NCI-H345 treated with DMSO at 0.1 percent for 48 hours (cell line): ENCODE results near the gene SLC45A2.
"Not testable (repeated sequence)": the region's sequence is repeated elsewhere in the genome, so short reads cannot be mapped to it uniquely, and the experiment has no call there.

Experiments
- DNase-seq: peaks from one replicate; lab custom pipeline; 2025; ENCODE audit not compliant: unreplicated experiment; lab: John Stamatoyannopoulos, UW

The SLC45A2 gene

GRCh38 chr5:33984671-33985124 is at the start of gene SLC45A2:
Gene SLC45A2 (minus strand): TSS chr5:33984693. CDS start chr5:33984583, 110 bp downstream.
- no peak for DNase-seq

DNA sequence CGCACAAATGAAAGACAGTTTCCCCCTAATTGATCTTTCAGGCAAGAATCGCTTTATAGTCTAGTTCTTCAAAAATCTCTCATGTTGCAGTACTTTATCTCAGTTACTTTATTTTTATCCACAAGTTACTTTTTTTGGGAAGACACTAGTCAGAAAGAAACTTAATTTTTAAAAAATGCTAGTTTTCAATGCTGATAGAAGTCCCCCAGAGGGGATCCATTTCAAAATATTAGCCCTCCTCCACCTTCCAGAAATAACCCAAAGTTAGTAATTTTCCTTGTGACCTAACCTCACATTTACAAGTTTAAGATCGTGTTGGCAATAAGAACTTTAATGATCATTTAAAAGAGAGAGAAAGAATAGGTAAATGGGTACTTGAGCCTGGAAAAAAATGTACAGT is 47.5 kb upstream of the SLC45A2 start:
- no peak for DNase-seq

- no peak for DNase-seq
These were observed 46.6 kb upstream of the SLC45A2 start for GRCh38 chr5:34031117-34031516.

DNA sequence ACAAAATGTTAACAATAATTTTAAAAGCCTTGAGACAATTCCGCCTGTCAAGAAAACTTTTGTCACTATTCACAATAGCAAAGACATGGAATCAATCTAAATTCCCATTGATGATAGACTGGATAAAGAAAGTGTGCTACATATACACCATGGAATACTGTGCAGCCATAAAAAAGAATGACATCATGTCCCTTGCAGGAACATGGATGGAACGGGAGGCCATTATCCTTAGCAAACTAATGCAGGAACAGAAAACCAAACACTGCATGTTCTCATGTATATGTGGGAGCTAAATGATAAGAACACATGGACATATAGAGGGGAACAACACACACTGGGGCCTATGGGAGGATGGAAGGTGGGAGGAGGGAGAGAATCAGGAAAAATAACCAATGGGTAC is 46.1 kb upstream of the SLC45A2 start:
- not testable (repeated sequence) for DNase-seq

DNA sequence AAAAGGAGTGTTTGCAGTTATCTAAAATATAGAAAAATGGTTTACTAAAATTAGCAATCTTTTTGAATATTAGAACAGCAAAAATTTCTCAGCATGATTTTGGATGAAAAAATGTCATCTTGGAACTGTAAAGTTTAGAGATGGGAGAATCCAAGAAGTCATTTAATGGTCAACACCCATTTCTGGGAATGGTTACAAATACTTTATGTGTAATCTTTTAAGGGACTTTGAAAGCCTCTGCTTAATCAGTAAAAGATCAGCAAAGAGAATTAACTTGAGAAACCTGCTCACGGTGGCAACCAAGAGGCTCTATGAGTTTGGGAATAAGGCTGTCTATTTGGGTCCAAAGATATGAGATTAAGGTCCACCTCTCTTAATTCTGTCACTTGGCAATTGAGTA is 45.6 kb upstream of the SLC45A2 start:
- no peak for DNase-seq

DNA sequence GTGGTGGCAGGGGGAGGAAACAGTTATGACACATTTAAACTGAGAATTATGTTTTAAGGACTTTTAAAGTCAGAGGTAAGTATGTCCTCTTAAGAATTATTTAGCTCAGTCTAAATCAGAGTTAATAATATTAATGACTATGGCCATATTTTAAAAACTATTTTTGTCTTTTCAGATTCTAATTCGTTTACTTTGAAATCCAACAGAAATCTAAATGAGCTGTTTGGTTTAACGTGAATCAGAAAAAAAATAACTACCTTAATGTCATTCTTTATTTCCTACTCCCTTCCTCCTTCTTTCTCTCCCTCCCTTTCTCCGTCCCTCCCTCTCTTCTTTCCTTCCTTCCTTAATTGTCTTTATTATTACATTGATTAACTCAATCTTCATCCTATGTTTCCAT is 43.9 kb upstream of the SLC45A2 start:
- no peak for DNase-seq

- DNase-seq = no peak
These were observed 41.7 kb upstream of the SLC45A2 start for GRCh38 chr5:34026089-34026761.

DNA sequence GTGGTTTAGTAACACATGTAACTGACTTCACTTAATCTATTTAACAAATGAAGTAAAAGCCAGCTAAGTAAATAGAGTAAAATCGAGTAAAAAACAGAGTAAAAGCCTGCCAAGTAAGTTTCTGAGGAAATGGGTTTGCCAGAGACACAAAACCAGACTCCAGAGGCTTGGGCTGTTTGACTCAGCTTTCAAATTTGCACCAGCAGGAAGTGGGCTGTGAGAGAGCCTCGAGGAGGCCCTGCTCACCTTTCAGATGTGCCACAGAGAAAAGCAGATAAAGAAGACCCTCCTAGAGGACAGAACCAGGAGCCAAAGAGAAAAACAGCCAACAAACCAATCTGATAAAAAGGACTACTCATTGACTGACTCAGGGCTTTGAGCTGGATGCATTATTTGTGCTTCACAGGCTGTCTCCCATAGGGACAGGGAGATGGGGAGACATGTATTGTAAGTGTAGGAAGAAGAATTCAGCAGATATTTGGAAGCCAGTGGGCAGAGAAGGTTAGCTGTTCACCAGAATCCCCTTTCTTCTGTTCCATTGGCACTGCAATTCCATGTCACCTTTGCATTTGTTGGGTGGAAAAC is 37.7 kb upstream of the SLC45A2 start:
- DNase-seq = no peak

- no peak for DNase-seq
These were observed 36.8 kb upstream of the SLC45A2 start for GRCh38 chr5:34021334-34021733.

DNA sequence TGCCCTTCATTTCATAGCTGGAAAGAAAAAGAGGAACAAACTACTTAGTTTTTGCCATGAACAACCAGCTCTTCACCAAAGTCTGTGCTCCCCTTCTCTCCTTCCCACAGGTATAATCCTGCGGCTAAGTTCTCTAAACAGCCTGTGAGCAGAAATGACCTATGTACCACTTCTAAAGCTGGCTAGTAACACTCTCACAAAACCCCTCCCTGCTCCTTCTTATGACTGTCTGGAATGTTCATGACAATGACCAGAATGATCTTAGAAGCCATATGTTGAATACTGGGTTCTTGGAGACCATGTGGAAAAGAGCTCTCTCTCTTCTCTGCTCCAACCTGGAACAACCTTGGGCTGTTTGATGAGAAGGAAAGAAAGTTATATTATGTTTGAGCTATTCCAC is 36.2 kb upstream of the SLC45A2 start:
- DNase-seq = no peak

DNA sequence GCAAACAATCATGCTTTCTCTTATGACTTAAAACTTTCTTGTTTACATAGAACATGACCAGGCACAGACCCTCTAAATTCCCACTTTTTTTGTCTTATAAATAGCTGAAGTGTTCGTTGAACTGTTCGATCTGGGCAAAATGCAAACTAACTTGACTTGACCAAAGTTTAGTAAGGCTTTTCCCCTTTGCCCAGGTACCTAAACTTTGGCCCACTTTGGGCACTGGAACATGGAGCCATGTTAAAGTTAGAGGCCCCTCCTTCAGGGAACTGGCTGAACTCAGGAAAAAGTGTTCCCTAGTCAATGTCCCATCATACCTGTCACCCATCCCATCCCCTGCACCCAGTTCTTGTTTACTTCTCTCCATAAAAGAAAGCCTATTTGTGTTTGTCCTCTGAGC is 32.8 kb upstream of the SLC45A2 start:
- no peak for DNase-seq

- no peak for DNase-seq
These were observed 32.3 kb upstream of the SLC45A2 start for GRCh38 chr5:34016750-34017149.

GRCh38 chr5:34016222-34016621 is 31.7 kb upstream of the SLC45A2 start:
- DNase-seq = no peak

- DNase-seq = no peak
These were observed 30.8 kb upstream of the SLC45A2 start for GRCh38 chr5:34015120-34015822.

- DNase-seq = no peak
These were observed 30.1 kb upstream of the SLC45A2 start for GRCh38 chr5:34014626-34015025.

DNA sequence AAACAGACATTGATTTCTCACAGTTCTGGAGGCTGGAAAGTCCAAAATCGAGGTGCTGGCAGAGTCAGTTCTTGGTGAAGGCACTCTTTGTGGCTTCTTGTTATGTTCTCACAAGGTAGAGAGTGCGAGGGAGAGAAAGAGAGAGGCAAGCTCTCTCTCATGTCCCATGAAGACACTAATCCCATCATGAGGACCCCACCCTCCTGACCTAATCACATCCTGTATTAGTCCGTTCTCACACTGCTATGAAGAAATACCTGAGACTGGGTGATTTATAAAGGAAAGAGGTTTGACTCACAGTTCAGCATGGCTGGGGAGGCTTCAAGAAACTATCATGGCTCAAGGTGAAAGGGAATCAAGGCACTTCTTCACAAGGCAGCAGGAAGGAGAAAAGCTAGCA is 29.1 kb upstream of the SLC45A2 start:
- no peak for DNase-seq

DNA sequence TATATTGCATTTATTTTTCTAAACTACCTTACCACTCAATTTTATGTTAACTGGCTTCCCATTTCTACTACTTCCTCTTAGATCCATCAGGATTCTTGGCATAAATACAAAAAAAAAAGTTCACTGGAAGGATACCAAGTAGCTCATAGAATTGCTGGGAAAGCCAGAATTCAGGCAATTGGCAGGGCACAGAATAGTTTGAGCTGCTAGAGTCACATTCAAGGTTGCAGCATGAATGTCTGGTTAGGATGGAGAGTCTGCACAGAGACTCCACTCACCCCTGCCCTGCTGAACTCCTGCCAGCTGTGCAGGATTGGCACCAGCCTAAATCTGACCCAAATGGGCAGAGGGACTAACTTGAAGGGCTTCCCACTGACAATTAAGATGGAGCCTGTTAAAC is 28.3 kb upstream of the SLC45A2 start:
- DNase-seq = no peak

DNA sequence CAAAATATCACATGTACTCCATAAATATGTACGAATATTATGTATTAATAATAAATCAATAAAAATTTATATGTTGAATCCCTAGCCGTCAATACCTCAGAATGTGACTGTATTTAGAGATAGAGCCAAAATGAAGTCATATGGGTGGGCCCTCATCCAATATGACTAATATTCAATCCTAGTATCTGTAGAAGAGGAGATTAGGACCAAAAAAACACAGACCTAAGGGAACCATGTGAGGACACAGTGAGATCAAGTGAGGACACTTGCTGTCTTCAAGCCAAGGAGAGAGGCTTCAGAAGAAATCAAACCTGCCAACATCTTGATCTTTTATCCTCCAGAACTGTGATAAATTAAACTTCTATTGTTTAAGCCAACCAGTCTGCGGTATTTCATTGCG is 27.0 kb upstream of the SLC45A2 start:
- no peak for DNase-seq

- not testable (repeated sequence) for DNase-seq
These were observed 25.7 kb upstream of the SLC45A2 start for GRCh38 chr5:34010146-34010545.

- no peak for DNase-seq
These were observed 25.1 kb upstream of the SLC45A2 start for GRCh38 chr5:34009610-34010009.

GRCh38 chr5:34008802-34009201 is 24.3 kb upstream of the SLC45A2 start:
- DNase-seq = no peak
